ENCODE results near the gene PTPRM.

PTPRM gene

DNA sequence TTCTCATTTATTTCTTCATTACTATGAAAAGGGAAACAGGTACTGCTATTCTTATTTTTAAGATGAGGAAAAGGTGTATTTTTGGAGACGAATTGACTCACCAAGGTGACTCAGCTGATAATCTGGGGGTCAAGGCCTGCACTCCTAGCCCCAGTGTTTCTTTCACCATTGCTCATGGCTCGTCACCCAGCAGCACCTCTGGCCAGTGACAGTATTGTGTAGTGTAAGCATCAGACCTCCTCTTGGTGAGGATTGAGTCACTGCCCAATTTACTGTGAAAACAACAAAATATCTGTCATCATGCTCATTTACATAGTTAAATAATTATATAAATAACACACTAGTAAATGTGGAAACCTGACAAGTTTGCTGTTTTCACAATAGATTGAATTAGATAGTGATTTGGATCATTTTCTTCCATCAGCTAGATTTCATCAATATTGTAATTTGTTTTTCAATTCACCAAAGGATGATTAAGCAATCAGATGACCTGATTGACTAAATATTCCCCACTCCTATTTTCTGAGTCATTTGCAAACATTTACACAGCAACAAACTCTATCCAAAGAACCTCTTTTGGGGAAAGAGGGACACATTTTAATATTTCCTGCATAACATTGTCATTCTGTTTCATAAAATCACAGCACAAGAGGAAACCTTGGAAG, 549.4 kb downstream of the PTPRM start:
- TF ChIP-seq JUND (IDR thresholded peaks at IDR 0.05; ENCODE audit: low read depth): no peak
- in situ Hi-C loops (cut with HindIII; ENCODE audit: low pct_unique_long_range_greater_than_20kb, low sequenced_read_pairs): no loop called here
- no peak for DNase-seq (ENCODE audit: low read depth in 1 of 2, low spot score in 1 of 2)

DNA sequence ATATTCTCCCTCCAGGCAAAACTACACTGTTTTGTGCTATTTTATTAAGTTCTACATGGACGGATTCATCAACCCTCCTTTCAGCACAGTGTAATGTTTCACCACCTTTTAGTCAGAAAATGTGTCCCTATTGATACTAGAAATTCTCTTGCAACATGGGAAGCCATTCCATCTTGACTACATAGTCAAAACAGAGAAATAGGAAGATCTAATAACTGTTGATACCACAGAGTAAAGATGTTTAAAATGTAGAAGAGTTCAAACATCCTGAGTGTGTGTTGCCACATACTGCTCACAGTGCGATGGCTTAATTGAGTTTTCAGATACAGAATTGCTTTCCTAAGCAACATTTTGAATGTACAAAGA, 549.9 kb downstream of the PTPRM start:
- DNase-seq (ENCODE audit: low read depth in 1 of 2, low spot score in 1 of 2): no peak
- in situ Hi-C loops (cut with HindIII; ENCODE audit: low pct_unique_long_range_greater_than_20kb, low sequenced_read_pairs): no loop called here
- TF ChIP-seq JUND (IDR thresholded peaks at IDR 0.05; ENCODE audit: low read depth): no peak

DNA sequence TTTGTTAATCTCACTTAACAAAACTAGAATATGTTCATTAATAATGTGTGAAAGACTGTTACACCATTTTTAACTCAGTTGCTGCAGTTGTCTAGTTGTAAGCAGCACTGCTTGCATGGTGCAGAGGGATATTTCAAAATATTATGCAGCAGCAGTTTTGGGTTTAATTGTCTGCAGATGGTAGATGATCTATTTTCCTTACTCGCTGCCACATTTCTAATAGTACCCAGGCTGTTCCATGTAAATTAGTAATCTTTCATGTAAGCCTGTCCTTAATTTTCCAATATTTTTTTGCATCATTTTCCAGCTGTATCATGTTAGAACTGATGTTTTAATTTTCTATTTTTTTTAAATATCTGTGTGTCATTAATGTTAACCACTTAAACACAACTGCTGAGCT, 554.0 kb downstream of the PTPRM start:
- DNase-seq (ENCODE audit: low read depth in 1 of 2, low spot score in 1 of 2): no peak
- TF ChIP-seq JUND (IDR thresholded peaks at IDR 0.05; ENCODE audit: low read depth): no peak
- in situ Hi-C loops (cut with HindIII; ENCODE audit: low pct_unique_long_range_greater_than_20kb, low sequenced_read_pairs): no loop called here

DNA sequence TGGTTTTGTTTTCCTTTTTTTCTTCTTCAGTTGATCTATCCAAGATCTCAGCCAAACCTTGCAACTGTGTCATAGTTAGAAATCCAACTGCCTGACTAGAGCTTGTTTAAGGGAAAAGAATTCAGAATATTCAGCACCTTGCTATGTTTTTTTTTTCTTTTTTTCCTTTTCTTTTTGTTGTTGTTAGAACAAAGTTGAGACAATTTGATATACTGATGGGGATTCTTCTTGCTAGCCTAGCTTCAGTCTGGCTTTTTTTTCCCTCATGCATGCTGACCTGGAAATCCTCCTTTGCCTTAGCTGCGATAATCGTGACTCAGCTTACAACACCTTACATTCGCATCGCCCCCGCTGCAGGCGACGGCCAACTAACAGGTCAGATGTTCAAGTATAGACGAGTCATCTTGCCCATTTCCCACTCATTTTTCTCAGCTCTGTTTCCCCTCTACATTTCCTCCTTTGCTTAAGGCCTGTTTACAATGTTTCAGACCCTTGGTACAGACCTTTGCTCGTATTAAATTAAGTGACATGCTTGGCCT, 554.9 kb downstream of the PTPRM start:
- no peak for DNase-seq (ENCODE audit: low read depth in 1 of 2, low spot score in 1 of 2)
- in situ Hi-C loops (cut with HindIII; ENCODE audit: low pct_unique_long_range_greater_than_20kb, low sequenced_read_pairs): no loop called here
- TF ChIP-seq JUND (IDR thresholded peaks at IDR 0.05; ENCODE audit: low read depth): no peak

DNA sequence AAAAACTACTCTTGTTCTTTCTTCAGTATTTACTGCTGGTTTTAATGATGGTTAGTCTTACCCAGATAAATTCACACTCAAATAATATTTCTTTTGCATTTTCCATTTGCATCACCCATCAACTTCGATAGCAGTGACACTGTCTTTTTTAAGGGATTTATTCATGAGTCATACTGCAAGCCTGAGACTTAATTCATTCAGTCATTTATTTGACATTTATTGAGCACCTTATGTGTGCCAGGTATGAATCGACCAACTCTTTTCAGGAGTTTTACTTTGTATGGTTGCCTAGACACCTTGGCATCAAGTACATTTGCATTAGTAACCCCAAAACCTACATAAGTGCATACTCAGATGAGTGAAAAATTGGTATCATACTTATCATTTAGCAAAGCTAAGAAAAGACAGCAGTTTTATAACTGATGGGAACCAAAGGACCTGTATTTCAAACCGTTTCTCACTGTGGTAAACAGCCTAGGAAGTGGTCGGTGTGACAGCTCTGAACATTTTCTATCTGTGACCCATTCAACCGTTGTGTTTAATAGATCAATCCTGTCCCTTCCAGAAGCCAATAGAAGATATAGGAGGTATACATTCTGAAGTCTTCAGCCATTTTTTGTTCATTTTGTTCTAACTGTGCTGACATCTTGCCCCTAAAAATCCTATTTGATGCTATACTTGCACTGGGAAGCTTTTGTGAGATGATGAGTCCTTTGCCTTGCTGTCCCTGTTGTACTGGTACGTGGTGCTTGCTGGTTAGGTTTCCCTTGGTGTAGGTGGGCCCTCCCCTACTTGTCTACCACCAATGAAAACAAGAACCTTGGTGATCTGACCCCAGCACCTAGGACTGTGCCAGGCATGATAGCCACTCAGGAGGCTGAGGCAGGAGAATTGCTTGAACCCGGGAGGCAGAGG, 557.4 kb downstream of the PTPRM start:
- DNase-seq (ENCODE audit: low read depth in 1 of 2, low spot score in 1 of 2): no peak
- in situ Hi-C loops (cut with HindIII; ENCODE audit: low pct_unique_long_range_greater_than_20kb, low sequenced_read_pairs): no loop called here
- no peak for TF ChIP-seq JUND (IDR thresholded peaks at IDR 0.05; ENCODE audit: low read depth)

DNA sequence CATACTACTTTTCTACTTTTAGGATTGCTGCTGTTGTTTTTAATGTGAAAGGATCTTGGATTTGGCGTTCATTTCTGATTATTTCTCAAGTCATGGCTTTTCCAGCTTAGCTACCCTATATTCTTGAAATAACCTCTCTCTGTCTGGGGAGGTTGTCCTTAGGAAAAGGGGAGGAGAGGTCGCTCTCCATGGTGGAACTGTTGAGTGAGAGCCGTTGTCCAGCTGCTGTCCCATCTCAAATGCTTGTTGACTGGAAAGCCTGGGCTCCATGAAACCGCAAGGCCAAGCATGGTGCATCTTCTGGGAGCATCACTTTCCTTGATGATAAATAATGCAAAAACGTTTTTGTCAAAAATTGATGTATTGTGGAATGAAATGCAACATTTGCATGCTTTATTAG, 563.0 kb downstream of the PTPRM start:
- no peak for DNase-seq (ENCODE audit: low read depth in 1 of 2, low spot score in 1 of 2)
- in situ Hi-C loops (cut with HindIII; ENCODE audit: low pct_unique_long_range_greater_than_20kb, low sequenced_read_pairs): no loop called here
- TF ChIP-seq JUND (IDR thresholded peaks at IDR 0.05; ENCODE audit: low read depth): no peak

DNA sequence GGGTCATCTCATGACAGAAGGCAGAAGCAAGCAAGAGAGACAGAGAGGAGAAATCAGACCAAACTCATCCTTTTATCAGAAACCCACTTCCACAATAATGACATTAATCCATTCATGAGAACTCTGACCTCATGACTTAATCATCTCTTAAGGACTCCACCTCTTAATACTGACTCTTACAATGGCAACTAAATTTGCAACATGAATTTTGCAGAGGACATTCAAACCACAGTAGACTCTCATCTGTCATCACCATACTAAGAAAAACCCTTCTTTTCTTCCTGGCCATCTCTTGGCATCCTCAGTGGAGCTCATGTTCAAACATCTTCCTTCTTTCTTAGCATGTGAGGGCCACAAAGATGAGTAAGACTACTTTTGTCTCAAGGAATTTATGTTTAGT, 565.9 kb downstream of the PTPRM start:
- TF ChIP-seq JUND (IDR thresholded peaks at IDR 0.05; ENCODE audit: low read depth): no peak

DNA sequence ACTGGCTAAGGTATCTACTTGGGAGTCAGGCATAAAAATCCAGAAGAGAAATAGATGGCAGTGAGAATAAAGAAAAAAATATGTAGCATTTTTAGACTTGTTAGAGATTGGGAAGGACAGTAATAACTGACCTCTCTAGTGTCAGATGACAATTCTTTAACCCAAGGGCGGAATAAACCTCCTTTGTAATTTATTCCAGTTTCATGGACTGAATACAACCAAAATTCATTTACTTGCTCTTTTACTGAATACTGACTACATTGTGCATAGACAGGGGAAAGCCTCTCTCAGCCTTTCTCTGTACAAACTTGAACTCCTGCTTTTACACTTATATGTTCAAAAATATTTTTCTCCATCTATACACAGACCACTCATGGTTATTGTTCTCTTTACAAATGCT, 566.8 kb downstream of the PTPRM start:
- DNase-seq (ENCODE audit: low read depth in 1 of 2, low spot score in 1 of 2): no peak
- no peak for TF ChIP-seq JUND (IDR thresholded peaks at IDR 0.05; ENCODE audit: low read depth)
- in situ Hi-C loops (cut with HindIII; ENCODE audit: low pct_unique_long_range_greater_than_20kb, low sequenced_read_pairs): no loop called here

More for the DNA sequence above, 565.9 kb downstream of the PTPRM start:
- in situ Hi-C loops (cut with HindIII; ENCODE audit: low pct_unique_long_range_greater_than_20kb, low sequenced_read_pairs): no loop called here
- DNase-seq (ENCODE audit: low read depth in 1 of 2, low spot score in 1 of 2): no peak

DNA sequence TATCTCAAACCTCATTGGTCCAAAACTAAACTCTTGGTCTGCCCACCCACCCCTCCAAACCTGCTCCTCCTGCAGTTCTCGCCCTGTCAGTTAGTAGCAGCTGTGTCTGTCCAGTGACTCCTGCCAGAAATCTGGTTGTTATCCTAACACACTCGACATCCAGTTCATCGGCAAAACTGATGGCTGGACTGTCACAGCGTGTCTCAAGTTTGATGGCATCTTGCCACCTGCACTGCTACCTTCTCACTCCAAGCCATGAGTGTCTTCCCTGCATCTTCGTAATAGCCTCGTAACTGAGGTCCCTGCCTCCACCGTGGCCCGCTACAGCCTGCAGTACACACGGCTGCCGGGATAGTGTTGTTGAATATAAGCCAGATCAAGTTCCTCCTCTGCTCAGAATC, 572.0 kb downstream of the PTPRM start:
- TF ChIP-seq JUND (IDR thresholded peaks at IDR 0.05; ENCODE audit: low read depth): no peak
- in situ Hi-C loops (cut with HindIII; ENCODE audit: low pct_unique_long_range_greater_than_20kb, low sequenced_read_pairs): no loop called here
- no peak for DNase-seq (ENCODE audit: low read depth in 1 of 2, low spot score in 1 of 2)

DNA sequence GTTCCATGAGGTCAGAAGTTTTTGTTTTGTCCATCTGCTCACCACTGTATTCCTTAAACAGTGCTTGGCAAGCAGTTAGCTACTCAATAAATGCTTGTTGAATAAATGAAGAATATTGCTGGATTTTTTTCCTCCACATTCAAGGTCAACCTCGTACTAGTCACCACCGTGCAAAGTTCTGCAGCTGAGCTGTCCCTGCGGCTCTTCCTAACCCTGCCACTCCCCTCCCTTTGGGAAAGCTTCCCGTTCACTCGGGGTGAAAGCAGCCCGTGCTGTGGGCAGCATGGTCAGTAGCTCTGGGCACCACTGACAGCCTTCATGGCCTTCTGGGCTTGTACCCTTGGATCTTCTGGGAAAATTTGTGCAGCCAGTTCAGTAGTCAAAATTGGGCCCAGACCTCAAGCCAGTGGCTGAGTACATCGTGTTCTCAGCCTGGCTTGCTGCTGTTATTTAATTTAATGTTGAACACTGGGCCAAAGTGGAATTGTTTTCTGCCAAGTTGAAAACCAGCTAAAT, 572.8 kb downstream of the PTPRM start:
- in situ Hi-C loops (cut with HindIII; ENCODE audit: low pct_unique_long_range_greater_than_20kb, low sequenced_read_pairs): no loop called here
- no peak for DNase-seq (ENCODE audit: low read depth in 1 of 2, low spot score in 1 of 2)
- no peak for TF ChIP-seq JUND (IDR thresholded peaks at IDR 0.05; ENCODE audit: low read depth)

DNA sequence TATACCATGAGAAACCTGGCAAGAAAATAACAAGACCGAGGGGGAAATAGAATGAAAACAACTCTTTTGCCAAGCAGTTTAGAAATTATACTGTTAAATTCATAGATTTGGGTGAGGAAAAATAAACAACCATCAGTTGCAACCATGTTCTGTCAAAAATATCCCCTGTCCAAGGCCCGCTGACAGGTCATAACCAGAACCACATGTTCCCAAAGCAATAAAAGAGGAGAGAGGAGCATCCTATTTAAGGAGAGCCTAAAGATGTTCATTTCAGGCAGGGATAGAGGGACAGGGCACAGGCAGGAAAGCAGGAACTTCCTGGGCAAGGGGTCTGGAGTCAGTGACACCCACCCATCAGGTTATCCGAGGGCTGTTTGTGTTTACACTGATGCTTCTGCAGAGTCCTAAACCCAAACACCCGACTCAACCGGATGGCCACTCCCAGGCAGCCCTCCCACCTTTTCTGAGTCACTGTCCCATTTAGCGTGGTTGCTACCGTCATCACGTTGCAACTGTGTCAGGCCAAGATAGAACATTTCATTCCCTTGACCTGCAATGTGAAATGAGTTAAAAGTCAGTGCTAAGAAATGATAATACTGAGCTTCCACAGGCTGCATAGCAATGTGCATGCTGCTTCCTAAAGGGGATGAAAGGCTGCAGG, 573.9 kb downstream of the PTPRM start:
- TF ChIP-seq JUND (IDR thresholded peaks at IDR 0.05; ENCODE audit: low read depth): no peak
- in situ Hi-C loops (cut with HindIII; ENCODE audit: low pct_unique_long_range_greater_than_20kb, low sequenced_read_pairs): no loop called here
- DNase-seq (ENCODE audit: low read depth in 1 of 2, low spot score in 1 of 2): no peak

DNA sequence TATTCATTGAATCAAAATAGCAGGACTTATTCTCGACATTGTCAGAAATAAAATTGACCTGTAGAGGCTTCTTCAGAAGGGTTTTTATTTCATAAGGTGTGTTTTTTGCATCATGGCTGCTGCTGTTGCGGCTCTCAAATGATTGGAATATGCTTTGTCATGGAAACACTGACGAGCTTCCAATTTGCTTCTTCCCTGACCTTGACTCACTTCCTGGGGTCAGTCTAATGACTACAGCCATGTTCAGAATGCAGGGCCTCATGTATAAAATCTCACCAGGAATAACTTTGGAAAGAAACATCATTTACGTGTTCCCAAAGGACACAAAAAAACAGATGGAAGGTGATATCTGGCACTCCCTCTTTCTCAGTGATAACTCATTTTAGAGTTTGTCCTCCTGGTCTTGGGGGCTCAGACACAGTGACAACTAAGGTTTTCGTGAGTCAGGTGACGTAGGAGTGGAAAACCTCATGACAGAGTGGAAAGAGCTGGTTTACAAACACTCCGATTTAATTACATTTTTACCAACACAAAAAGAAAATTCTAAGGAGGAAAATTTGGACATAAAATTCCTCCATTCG, 575.1 kb downstream of the PTPRM start:
- in situ Hi-C loops (cut with HindIII; ENCODE audit: low pct_unique_long_range_greater_than_20kb, low sequenced_read_pairs): no loop called here
- no peak for TF ChIP-seq JUND (IDR thresholded peaks at IDR 0.05; ENCODE audit: low read depth)
- no peak for DNase-seq (ENCODE audit: low read depth in 1 of 2, low spot score in 1 of 2)
